Smooth muscle cell (in vitro differentiated cells): ENCODE data around the gene AAK1. TPM values are rescaled to one million over a fixed set of nuclear protein-coding genes. Genes with fewer than 3 reads are reported as not detected.
A peak's percentile ranks its signal among the peaks of the same experiment; 100 is the strongest.
"Not testable (repeated sequence)": the region's sequence is repeated elsewhere in the genome, so short reads cannot be mapped to it uniquely, and the experiment has no call there.

ENCODE experiments used
- DNase-seq: peaks from one replicate; lab custom pipeline; 2025; ENCODE audit not compliant: unreplicated experiment; lab: John Stamatoyannopoulos, UW
- H2AFZ ChIP-seq: fragments of 200-600 bp; sonication (generic); 2 replicates; pipeline ENCODE4 v1.6.0; 2016; ENCODE audit warnings: antibody characterized with exemption, low read depth, mild to moderate bottlenecking
- H3F3A ChIP-seq: fragments of 200-600 bp; sonication (generic); 2 replicates; pipeline ENCODE4 v1.6.0; 2017; ENCODE audit warnings: antibody characterized with exemption, low read depth
- H3K27ac ChIP-seq: fragments of 200-600 bp; sonication (generic); 2 replicates; pipeline ENCODE4 v1.5.1; 2016; ENCODE audit warnings: low read depth, mild to moderate bottlenecking
- H3K27me3 ChIP-seq: fragments of 200-600 bp; sonication (generic); 2 replicates; pipeline ENCODE4 v1.6.1; 2016; ENCODE audit warnings: low read depth, mild to moderate bottlenecking
- H3K36me3 ChIP-seq: fragments of 200-600 bp; sonication (generic); 2 replicates; pipeline ENCODE4 v1.5.1; 2016; ENCODE audit warnings: low read depth
- H3K4me1 ChIP-seq: fragments of 200-600 bp; sonication (generic); 2 replicates; pipeline ENCODE4 v1.5.1; 2016; ENCODE audit warnings: low read depth
- H3K4me2 ChIP-seq: fragments of 200-600 bp; sonication (generic); 2 replicates; pipeline ENCODE4 v1.6.0; 2016; ENCODE audit warnings: mild to moderate bottlenecking
- H3K4me3 ChIP-seq: fragments of 200-600 bp; sonication (generic); 2 replicates; pipeline ENCODE4 v1.5.1; 2016; ENCODE audit warnings: mild to moderate bottlenecking
- H3K79me2 ChIP-seq: fragments of 200-600 bp; sonication (generic); 2 replicates; pipeline ENCODE4 v1.6.0; 2016; ENCODE audit warnings: low read depth, mild to moderate bottlenecking
- H3K9ac ChIP-seq: fragments of 200-600 bp; sonication (generic); 2 replicates; pipeline ENCODE4 v1.6.0; 2016; ENCODE audit warnings: low read depth
- H3K9me3 ChIP-seq: fragments of 200-600 bp; sonication (generic); replicated peaks from 2 replicates; pipeline ENCODE4 v1.5.1; 2016; ENCODE audit warnings: low read depth
- H4K20me1 ChIP-seq: fragments of 200-600 bp; sonication (generic); 2 replicates; pipeline ENCODE4 v1.6.0; 2016; ENCODE audit warnings: low read depth
- CTCF ChIP-seq: fragments of 200-600 bp; sonication (generic); IDR thresholded peaks from 2 replicates; pipeline ENCODE4 v1.5.1; 2017; ENCODE audit warnings: borderline replicate concordance, mild to moderate bottlenecking, antibody characterized with exemption; ENCODE audit not compliant: insufficient read depth, poor library complexity, severe bottlenecking
- WGBS: methylation state at CpG from one replicate; pipeline ENCODE4 v1.1.7; 2016; ENCODE audit warnings: low lambda C conversion rate; 5-methylcytosine and 5-hydroxymethylcytosine counted together
- polyA plus RNA-seq: library from polyadenylated mRNA; unstranded; fragments of >200 nt; fragmentation: Nextera tagmentation; extraction: Ambion mirVana; gene quantifications from 2 replicates; pipeline ENCODE4 v1.2.1, GENCODE V29; 2016
- total RNA-seq: library from RNA; depleted of rRNA; stranded (reverse); fragments of >200 nt; gene quantifications from 2 replicates; pipeline ENCODE4 v1.2.3, GENCODE V29; 2014

AAK1 gene
- total and polyA plus RNA-seq, 2 experiments from 2014 or later, result 26.9 to 47.7 TPM

- no peaks in the 10 kb centered on the region for H3K27me3 ChIP-seq
- no peak overlapping the region for H3K4me3 ChIP-seq
- TF ChIP-seq CTCF, result no peak
- no peak overlapping the region for H3K27ac ChIP-seq
- peaks cover 73% of the 10 kb centered on the region for H3K79me2 ChIP-seq
- H3K4me2 ChIP-seq, result no peak overlapping the region
- no peak for DNase-seq
- peaks cover 2% of the 10 kb centered on the region for H3K4me1 ChIP-seq
- H3F3A ChIP-seq, result peaks cover 4% of the 10 kb centered on the region
- peaks cover 50% of the 10 kb centered on the region for H4K20me1 ChIP-seq
- WGBS, result 81% methylated on average over 3 of the region's 3 CpGs
- H2AFZ ChIP-seq, result no peak overlapping the region
- peaks cover 3% of the 10 kb centered on the region for H3K36me3 ChIP-seq
- no peaks in the 10 kb centered on the region for H3K9me3 ChIP-seq
- no peak overlapping the region for H3K9ac ChIP-seq
Measured at GRCh38 chr2:69554981-69555380, 88.6 kb downstream of the AAK1 start.

DNA sequence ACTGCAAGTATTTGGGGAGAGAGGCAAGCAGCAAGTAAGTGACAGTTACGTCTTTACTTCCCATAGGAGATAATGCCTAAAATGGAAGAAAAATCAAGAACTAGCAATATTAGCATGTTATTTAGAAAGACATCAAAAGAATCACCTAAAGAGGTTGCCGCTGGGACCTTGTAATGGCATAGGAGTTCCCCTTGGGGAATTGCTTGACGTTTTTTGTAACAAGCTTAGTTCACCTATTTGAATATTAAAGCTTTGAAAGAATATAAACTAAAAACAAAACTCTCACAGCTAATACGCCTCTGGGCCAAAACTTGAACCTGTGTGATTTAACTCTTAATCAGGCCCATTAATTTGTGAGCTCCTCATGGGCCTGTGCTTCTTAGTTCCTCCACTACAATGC is 89.0 kb downstream of the AAK1 start:
- no peak overlapping the region for H3K9ac ChIP-seq
- H3K27ac ChIP-seq, result no peak overlapping the region
- peaks cover 3% of the 10 kb centered on the region for H3K4me1 ChIP-seq
- peaks cover 5% of the 10 kb centered on the region for H3F3A ChIP-seq
- H3K36me3 ChIP-seq, result peaks cover 3% of the 10 kb centered on the region
- H2AFZ ChIP-seq, result no peak overlapping the region
- TF ChIP-seq CTCF, result no peak
- H4K20me1 ChIP-seq, result peaks cover 50% of the 10 kb centered on the region
- H3K9me3 ChIP-seq, result no peaks in the 10 kb centered on the region
- no peaks in the 10 kb centered on the region for H3K27me3 ChIP-seq
- no peak overlapping the region for H3K4me2 ChIP-seq
- H3K4me3 ChIP-seq, result no peak overlapping the region
- 95% methylated on average over 4 of the region's 4 CpGs for WGBS
- peaks cover 73% of the 10 kb centered on the region for H3K79me2 ChIP-seq
- no peak for DNase-seq

- Histone ChIP-seq H3K79me2 (peaks cover 73% of the 10 kb centered on the region), H3K4me1 (peaks cover 7% of the 10 kb centered on the region), H3K27me3 (no peaks in the 10 kb centered on the region), H3F3A (peaks cover 5% of the 10 kb centered on the region), H3K4me3 (no peak overlapping the region), H3K9me3 (no peaks in the 10 kb centered on the region), H3K36me3 (peaks cover 3% of the 10 kb centered on the region), H2AFZ (no peak overlapping the region), H3K4me2 (no peak overlapping the region), H3K27ac (no peak overlapping the region), H3K9ac (no peak overlapping the region), H4K20me1 (peaks cover 47% of the 10 kb centered on the region)
- no peak for DNase-seq
- 92% methylated on average over 7 of the region's 7 CpGs for WGBS
- TF ChIP-seq CTCF, result no peak
Measured at GRCh38 chr2:69553991-69554390, 89.5 kb downstream of the AAK1 start.

GRCh38 chr2:69550511-69550910 is 93.0 kb downstream of the AAK1 start:
- H3K36me3 ChIP-seq, result peaks cover 13% of the 10 kb centered on the region
- not testable (repeated sequence) for H3K9ac ChIP-seq, H3K4me3 ChIP-seq, H3K9me3 ChIP-seq, H2AFZ ChIP-seq, H3K4me2 ChIP-seq, H3F3A ChIP-seq, DNase-seq, H3K27me3 ChIP-seq, H3K4me1 ChIP-seq
- H3K79me2 ChIP-seq, result peaks cover 78% of the 10 kb centered on the region
- H3K27ac ChIP-seq, result peak overlapping the region; percentile 78
- peaks cover 44% of the 10 kb centered on the region for H4K20me1 ChIP-seq
- 98% methylated on average over 12 of the region's 12 CpGs for WGBS
